ENCODE results near the gene CHAT.

CHAT gene

GRCh38 chr10:49610458-49611165 lies 3.2 kb upstream of the CHAT start:
- peaks cover 13% of the 10 kb centered on the region for H3K9me3 Mint-ChIP-seq
- no peak for ATAC-seq (replicated peaks; ENCODE audit: extremely low read depth, poor library complexity, severe bottlenecking)

DNA sequence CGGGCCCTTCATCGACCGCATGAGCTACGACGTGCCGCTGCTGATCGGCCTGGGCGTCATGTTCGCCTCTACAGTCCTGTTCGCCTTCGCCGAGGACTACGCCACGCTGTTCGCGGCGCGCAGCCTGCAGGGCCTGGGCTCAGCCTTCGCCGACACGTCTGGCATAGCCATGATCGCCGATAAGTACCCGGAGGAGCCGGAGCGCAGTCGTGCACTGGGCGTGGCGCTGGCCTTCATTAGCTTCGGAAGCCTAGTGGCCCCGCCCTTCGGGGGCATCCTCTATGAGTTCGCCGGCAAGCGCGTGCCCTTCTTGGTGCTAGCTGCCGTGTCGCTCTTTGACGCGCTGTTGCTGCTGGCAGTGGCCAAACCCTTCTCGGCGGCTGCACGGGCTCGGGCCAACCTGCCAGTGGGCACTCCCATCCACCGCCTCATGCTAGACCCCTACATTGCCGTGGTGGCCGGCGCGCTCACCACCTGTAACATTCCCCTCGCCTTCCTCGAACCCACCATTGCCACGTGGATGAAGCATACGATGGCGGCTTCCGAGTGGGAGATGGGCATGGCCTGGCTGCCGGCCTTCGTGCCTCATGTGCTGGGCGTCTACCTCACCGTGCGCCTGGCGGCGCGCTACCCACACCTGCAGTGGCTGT lies 2.5 kb upstream of the CHAT start:
- peaks cover 13% of the 10 kb centered on the region for H3K9me3 Mint-ChIP-seq
- ATAC-seq (replicated peaks; ENCODE audit: extremely low read depth, poor library complexity, severe bottlenecking) (no peak), DNase-seq (ENCODE audit: low spot score in 2 of 2) (no peak)
- H3K4me1 Mint-ChIP-seq = peaks cover 26% of the 10 kb centered on the region
- H3K27ac Mint-ChIP-seq (ENCODE audit: low read depth) = no peak overlapping the region
- H3K36me3 Mint-ChIP-seq (ENCODE audit: insufficient read depth) = no peaks in the 10 kb centered on the region
- H3K27me3 Mint-ChIP-seq = peaks cover 85% of the 10 kb centered on the region
- H3K4me3 Mint-ChIP-seq = no peak overlapping the region

More at GRCh38 chr10:49610458-49611165, 3.2 kb upstream of the CHAT start:
- peaks cover 1% of the 10 kb centered on the region for H3K36me3 Mint-ChIP-seq (ENCODE audit: insufficient read depth)
- no peak overlapping the region for H3K4me3 Mint-ChIP-seq
- H3K27me3 Mint-ChIP-seq = peaks cover 85% of the 10 kb centered on the region
- DNase-seq (ENCODE audit: low spot score in 2 of 2) = no peak
- H3K27ac Mint-ChIP-seq (ENCODE audit: low read depth) = no peak overlapping the region
- H3K4me1 Mint-ChIP-seq = peaks cover 26% of the 10 kb centered on the region

GRCh38 chr10:49611816-49612512 lies 1.9 kb upstream of the CHAT start:
- H3K4me1 Mint-ChIP-seq = peaks cover 22% of the 10 kb centered on the region
- H3K4me3 Mint-ChIP-seq = no peak overlapping the region
- H3K36me3 Mint-ChIP-seq (ENCODE audit: insufficient read depth) = no peaks in the 10 kb centered on the region
- no peak overlapping the region for H3K27ac Mint-ChIP-seq (ENCODE audit: low read depth)
- peaks cover 85% of the 10 kb centered on the region for H3K27me3 Mint-ChIP-seq
- ATAC-seq (replicated peaks; ENCODE audit: extremely low read depth, poor library complexity, severe bottlenecking) (no peak), DNase-seq (ENCODE audit: low spot score in 2 of 2) (no peak)
- H3K9me3 Mint-ChIP-seq = peaks cover 9% of the 10 kb centered on the region

DNA sequence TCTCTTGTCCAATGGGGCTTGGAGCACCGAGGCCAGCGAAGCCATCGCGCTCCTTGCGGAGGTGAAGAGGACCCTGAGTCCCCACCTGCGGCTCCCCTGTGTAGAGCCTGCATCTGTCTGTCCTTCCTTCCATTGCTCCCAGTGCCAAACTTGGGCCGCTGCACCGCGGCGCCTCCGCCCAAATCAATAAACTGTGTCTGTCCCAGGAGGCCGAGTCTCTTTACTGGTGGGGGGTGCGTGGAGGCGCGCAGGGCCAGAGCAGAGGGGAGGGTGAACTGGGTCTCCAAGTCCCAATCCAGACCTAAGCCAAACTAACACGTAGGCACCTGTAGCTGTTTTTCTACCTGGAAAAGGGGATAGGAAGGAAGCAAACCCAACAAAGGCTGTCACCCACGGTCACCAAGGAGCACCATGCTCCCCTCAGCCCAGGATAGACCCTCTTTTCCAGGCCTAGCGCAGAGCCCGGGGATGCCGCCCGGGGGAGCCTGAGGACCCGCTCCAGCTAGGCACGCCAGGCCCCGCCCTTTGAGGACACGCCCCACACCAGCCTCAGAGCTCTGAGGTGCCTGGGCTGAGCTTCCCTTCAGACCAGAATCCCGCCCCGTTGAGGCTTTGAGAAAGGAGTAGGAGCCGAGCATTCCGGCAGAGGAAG lies 1.2 kb upstream of the CHAT start:
- H3K27me3 Mint-ChIP-seq = peaks cover 85% of the 10 kb centered on the region
- DNase-seq (ENCODE audit: low spot score in 2 of 2) (no peak), ATAC-seq (replicated peaks; ENCODE audit: extremely low read depth, poor library complexity, severe bottlenecking) (no peak)
- no peaks in the 10 kb centered on the region for H3K36me3 Mint-ChIP-seq (ENCODE audit: insufficient read depth)
- H3K4me3 Mint-ChIP-seq = no peak overlapping the region
- H3K9me3 Mint-ChIP-seq = peaks cover 6% of the 10 kb centered on the region
- H3K27ac Mint-ChIP-seq (ENCODE audit: low read depth) = no peak overlapping the region
- H3K4me1 Mint-ChIP-seq = peaks cover 17% of the 10 kb centered on the region

DNA sequence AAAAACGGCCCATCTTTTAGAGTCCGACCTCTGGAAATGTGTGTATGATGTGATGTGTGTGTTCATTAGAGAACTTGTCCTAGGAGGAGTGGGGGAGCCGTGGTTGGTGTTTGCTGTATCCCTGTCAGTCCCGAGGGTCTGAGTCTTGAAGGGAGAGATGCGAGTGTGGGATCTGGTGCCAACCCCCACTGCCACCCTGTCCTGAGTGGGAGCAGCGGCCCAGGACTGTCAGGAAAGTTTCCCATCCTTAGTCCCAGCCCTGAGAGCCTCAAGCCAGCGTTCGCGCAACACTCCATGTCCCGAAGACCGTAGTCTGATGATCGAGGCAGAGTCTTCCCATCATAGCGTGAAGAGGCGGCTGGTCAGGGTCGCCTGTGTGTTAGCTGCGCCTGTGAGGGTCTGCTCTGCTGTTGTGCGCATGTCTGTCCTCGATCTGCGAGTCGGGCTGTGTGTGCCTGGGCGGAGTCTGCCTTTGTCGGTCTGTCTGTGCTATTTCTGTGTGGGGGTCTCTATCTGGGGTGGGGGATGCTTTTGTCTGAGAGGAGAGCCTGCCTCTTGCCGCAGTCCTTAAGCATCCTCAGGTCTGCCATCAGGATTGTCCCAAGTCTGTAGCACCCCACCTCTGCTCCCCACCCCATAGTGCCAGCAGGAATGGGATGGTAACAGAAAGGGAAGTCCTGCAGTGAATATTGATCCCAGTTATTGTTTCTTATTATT lies 514 bp upstream of the CHAT start:
- Mint-ChIP-seq H3K27ac (ENCODE audit: low read depth) (no peak overlapping the region), H3K4me3 (no peak overlapping the region), H3K9me3 (peaks cover 6% of the 10 kb centered on the region), H3K27me3 (peaks cover 85% of the 10 kb centered on the region), H3K4me1 (peaks cover 17% of the 10 kb centered on the region), H3K36me3 (ENCODE audit: insufficient read depth) (no peaks in the 10 kb centered on the region)
- DNase-seq (ENCODE audit: low spot score in 2 of 2) (no peak), ATAC-seq (replicated peaks; ENCODE audit: extremely low read depth, poor library complexity, severe bottlenecking) (no peak)

- Mint-ChIP-seq H3K4me3 (no peak overlapping the region), H3K27me3 (peaks cover 86% of the 10 kb centered on the region), H3K27ac (ENCODE audit: low read depth) (no peak overlapping the region), H3K4me1 (peaks cover 17% of the 10 kb centered on the region), H3K9me3 (peaks cover 6% of the 10 kb centered on the region), H3K36me3 (ENCODE audit: insufficient read depth) (no peaks in the 10 kb centered on the region)
- ATAC-seq (replicated peaks; ENCODE audit: extremely low read depth, poor library complexity, severe bottlenecking) (no peak), DNase-seq (ENCODE audit: low spot score in 2 of 2) (no peak)
Measured at GRCh38 chr10:49614242-49615198, 683 bp downstream of the CHAT start.

GRCh38 chr10:49615213-49615612 lies 1.4 kb downstream of the CHAT start:
- H3K9me3 Mint-ChIP-seq = peaks cover 6% of the 10 kb centered on the region
- H3K27me3 Mint-ChIP-seq = peaks cover 93% of the 10 kb centered on the region
- ATAC-seq (replicated peaks; ENCODE audit: extremely low read depth, poor library complexity, severe bottlenecking) (no peak), DNase-seq (ENCODE audit: low spot score in 2 of 2) (no peak)
- H3K27ac Mint-ChIP-seq (ENCODE audit: low read depth) = no peak overlapping the region
- H3K4me3 Mint-ChIP-seq = no peak overlapping the region
- no peaks in the 10 kb centered on the region for H3K36me3 Mint-ChIP-seq (ENCODE audit: insufficient read depth)
- peaks cover 17% of the 10 kb centered on the region for H3K4me1 Mint-ChIP-seq

DNA sequence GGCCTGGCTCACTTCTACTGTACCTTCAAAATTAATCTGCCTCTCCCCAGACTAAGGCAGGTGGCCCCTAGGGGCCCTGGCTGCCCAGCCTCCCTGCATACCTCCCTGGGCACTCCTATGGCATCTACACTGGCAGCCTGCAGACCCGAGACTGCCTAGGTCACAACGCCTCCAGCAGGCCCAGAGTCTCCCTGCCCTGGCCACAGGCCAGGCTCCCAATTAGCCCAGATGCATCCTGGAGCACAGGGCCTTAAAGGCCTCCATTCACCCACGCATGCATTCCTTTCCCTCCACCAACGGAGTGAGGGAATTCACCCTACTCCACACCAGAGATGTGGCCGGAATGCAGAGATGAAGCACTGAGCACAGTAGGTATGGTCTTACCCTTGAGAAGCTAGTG lies 1.9 kb downstream of the CHAT start:
- Mint-ChIP-seq H3K4me3 (no peak overlapping the region), H3K27ac (ENCODE audit: low read depth) (no peak overlapping the region), H3K4me1 (peaks cover 17% of the 10 kb centered on the region), H3K27me3 (peaks cover 95% of the 10 kb centered on the region), H3K36me3 (ENCODE audit: insufficient read depth) (no peaks in the 10 kb centered on the region), H3K9me3 (peaks cover 6% of the 10 kb centered on the region)
- ATAC-seq (replicated peaks; ENCODE audit: extremely low read depth, poor library complexity, severe bottlenecking) (no peak), DNase-seq (ENCODE audit: low spot score in 2 of 2) (no peak)

DNA sequence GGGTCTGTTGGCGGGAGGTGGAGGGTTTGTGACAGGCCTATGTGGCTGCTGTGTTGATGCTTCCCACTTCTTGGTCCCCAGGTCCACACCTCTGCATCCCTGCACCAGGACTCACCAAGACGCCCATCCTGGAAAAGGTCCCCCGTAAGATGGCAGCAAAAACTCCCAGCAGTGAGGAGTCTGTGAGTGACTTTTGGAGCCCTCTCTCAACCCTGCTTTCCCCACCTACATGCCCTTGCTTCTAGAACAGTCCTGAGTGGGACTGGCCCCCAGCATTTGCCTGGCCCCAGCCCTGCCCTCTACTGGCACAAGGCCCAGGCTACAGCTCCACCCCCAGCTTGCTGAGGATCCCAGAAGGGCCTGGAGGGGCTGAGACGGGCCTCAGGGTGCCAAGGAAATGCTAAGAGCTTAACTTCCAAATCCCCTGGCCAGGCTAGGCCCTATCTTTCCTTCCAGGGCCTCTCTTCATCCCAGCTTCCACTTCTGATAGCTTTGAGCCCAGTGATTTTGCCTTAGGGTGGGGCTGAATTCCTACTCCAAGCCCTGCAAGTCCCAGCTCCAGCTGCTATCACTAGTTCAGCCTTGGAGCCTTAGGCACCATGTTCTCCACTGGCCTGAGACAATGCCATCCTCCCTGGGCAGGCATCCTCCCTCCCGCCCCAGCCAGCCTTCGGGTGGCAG lies 2.7 kb downstream of the CHAT start:
- H3K4me3 Mint-ChIP-seq = no peak overlapping the region

DNA sequence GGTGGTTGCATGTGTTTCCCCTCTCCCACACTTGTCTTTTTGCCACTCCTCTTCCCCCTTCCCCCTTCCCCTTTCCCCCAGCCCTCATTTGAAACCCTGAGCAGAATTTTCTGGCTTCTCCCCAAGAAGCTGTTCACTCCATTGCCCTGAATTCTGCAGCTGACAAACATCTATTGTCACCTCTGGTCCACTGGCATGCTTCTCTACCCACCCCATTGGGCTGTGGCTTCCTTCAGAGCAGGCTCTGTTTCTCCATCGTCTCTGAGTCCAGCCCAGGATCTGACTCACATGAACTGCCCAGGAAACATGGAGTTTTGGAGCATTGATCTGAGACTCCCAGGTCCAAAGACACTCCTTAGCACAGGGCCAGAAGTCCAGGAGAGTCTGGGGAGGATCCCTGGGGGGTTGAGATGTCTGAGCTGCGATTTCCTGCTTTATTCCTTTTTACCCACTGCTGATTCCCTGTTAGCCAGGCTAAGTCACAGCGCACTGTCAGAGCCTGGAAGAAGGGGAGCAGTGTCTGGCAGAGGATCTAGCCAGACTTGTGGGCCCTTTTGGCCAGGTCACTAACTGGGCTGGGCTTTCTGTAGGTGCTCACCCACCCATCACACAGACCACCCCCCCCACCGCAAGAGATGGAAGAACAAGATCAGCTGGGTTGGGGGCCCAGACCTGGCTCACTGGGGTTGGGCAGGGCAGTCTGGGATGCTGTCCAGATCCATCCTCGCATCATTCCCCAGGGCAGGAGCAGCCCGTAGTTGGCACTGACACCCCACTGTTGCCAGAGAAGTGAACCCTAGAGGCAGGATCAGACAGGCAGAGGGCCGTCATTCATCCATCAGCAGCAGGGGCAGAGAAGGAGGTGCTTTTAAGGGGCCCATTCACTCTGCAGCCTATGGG lies 3.5 kb downstream of the CHAT start:
- no peak overlapping the region for H3K4me3 Mint-ChIP-seq
- peaks cover 9% of the 10 kb centered on the region for H3K4me1 Mint-ChIP-seq
- no peaks in the 10 kb centered on the region for H3K9me3 Mint-ChIP-seq
- H3K27me3 Mint-ChIP-seq = peaks cover 81% of the 10 kb centered on the region
- no peak overlapping the region for H3K27ac Mint-ChIP-seq (ENCODE audit: low read depth)
- ATAC-seq (replicated peaks; ENCODE audit: extremely low read depth, poor library complexity, severe bottlenecking) (no peak), DNase-seq (ENCODE audit: low spot score in 2 of 2) (no peak)
- H3K36me3 Mint-ChIP-seq (ENCODE audit: insufficient read depth) = no peaks in the 10 kb centered on the region

More for the DNA sequence above, 2.7 kb downstream of the CHAT start:
- H3K9me3 Mint-ChIP-seq = peaks cover 6% of the 10 kb centered on the region
- no peak for DNase-seq (ENCODE audit: low spot score in 2 of 2)
- H3K27me3 Mint-ChIP-seq = peaks cover 89% of the 10 kb centered on the region
- H3K4me1 Mint-ChIP-seq = peaks cover 15% of the 10 kb centered on the region
- H3K27ac Mint-ChIP-seq (ENCODE audit: low read depth) = no peak overlapping the region
- no peaks in the 10 kb centered on the region for H3K36me3 Mint-ChIP-seq (ENCODE audit: insufficient read depth)
- ATAC-seq (replicated peaks; ENCODE audit: extremely low read depth, poor library complexity, severe bottlenecking) = no peak
